NB4 (cell line): ENCODE measurements around the gene BZW2.

Source experiments
- CTCF ChIP-seq: IDR thresholded peaks from one replicate; pipeline ENCODE4 v1.5.1; 2012; ENCODE audit warnings: low read depth, low read length
- MYC ChIP-seq: IDR thresholded peaks from 2 replicates; pipeline ENCODE4 v1.6.1; 2011; ENCODE audit warnings: low read depth, low read length
- POLR2A ChIP-seq: IDR thresholded peaks from 2 replicates; pipeline ENCODE4 v1.6.1; 2011; ENCODE audit warnings: mild to moderate bottlenecking; ENCODE audit not compliant: insufficient read length; ENCODE audit errors: extremely low read depth
- TF ChIP-seq, protein P1 (sequence below): IDR thresholded peaks from 2 replicates; pipeline ENCODE4 v1.6.1; 2011; ENCODE audit warnings: low read depth, low read length

- TF ChIP-seq CTCF = no peak
- TF ChIP-seq, protein P1, sequence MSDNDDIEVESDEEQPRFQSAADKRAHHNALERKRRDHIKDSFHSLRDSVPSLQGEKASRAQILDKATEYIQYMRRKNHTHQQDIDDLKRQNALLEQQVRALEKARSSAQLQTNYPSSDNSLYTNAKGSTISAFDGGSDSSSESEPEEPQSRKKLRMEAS = no peak
- no peak for TF ChIP-seq POLR2A
- TF ChIP-seq MYC = no peak
These were observed 6.2 kb downstream of the BZW2 start for GRCh38 chr7:16652240-16652583.
